G401.6 (cell line): ENCODE data around the gene VPS37D.
"Not testable (repeated sequence)": the region's sequence is repeated elsewhere in the genome, so short reads cannot be mapped to it uniquely, and the experiment has no call there.

Source experiments
- FAIRE-seq: peaks from 2 replicates; lab custom pipeline; 2012; peaks lifted over from hg19 to GRCh38; lab: Jason Lieb, UNC

Gene VPS37D

GRCh38 chr7:73706126-73707044, 38.8 kb downstream of the VPS37D start:
- no peak for FAIRE-seq

- no peak for FAIRE-seq
Observed at GRCh38 chr7:73707045-73707631, 39.5 kb downstream of the VPS37D start.

GRCh38 chr7:73708961-73709549, 41.4 kb downstream of the VPS37D start:
- no peak for FAIRE-seq

- no peak for FAIRE-seq
Observed at GRCh38 chr7:73712773-73713172, 45.1 kb downstream of the VPS37D start.

GRCh38 chr7:73713319-73713718, 45.7 kb downstream of the VPS37D start:
- not testable (repeated sequence) for FAIRE-seq

- no peak for FAIRE-seq
Observed at GRCh38 chr7:73715648-73716317, 48.2 kb downstream of the VPS37D start.

GRCh38 chr7:73716318-73716890, 48.8 kb downstream of the VPS37D start:
- FAIRE-seq = no peak

GRCh38 chr7:73717025-73717807, 49.6 kb downstream of the VPS37D start:
- FAIRE-seq = no peak

- no peak for FAIRE-seq
Observed at GRCh38 chr7:73717991-73718405, 50.4 kb downstream of the VPS37D start.

- FAIRE-seq = no peak
Observed at GRCh38 chr7:73718438-73718881, 50.8 kb downstream of the VPS37D start.

- FAIRE-seq = no peak
Observed at GRCh38 chr7:73718905-73719805, 51.5 kb downstream of the VPS37D start, which contains the start of gene STX1A. Gene STX1A (minus strand): TSS chr7:73719669. CDS start chr7:73719631, 38 bp downstream.

- FAIRE-seq = no peak
Observed at GRCh38 chr7:73719806-73720169, 52.2 kb downstream of the VPS37D start.

GRCh38 chr7:73720443-73720842, 52.8 kb downstream of the VPS37D start:
- not testable (repeated sequence) for FAIRE-seq

- no peak for FAIRE-seq
Observed at GRCh38 chr7:73721377-73721817, 53.8 kb downstream of the VPS37D start.
